Naive thymus-derived CD8-positive, alpha-beta T cell (primary cell): ENCODE measurements around the gene CXCL17. TPM values are rescaled to one million over a fixed set of nuclear protein-coding genes. Genes with fewer than 3 reads are reported as not detected.
"Not testable (repeated sequence)": the region's sequence is repeated elsewhere in the genome, so short reads cannot be mapped to it uniquely, and the experiment has no call there.

Experiments used
- ATAC-seq, 2 donors: fragments of 150-1000 bp; cut with Tn5 transposase in 1 of 2; sonication (Bioruptor Pico), chemical (Tn5 transposase) in 1 of 2; 1 replicate in 1 of 2; 2 replicates in 1 of 2; pipeline ENCODE4 v1.10.0; 2021; ENCODE audit warnings: mild to moderate bottlenecking in 2 of 2, moderate library complexity in 2 of 2
- POLR2A ChIA-PET: fragments of 350-600 bp; sonication (Branson Sonifier 250); formaldehyde crosslinking; loops from one replicate; lab custom pipeline; 2021; ENCODE audit warnings: antibody characterized with exemption; lab: Charles Lee
- DNase-seq, 10 donors: peaks; one replicate each; pipeline versions ENCODE4 v3.0.0 to v3.0.0-alpha.2; 2020 to 2022
- H3K27ac Mint-ChIP-seq, 10 donors: one replicate each; pipeline ENCODE4 v1.8.0; 2020 to 2022; ENCODE audit warnings: mild to moderate bottlenecking in 10 of 10, mixed read lengths in 10 of 10, moderate library complexity in 4 of 10, inconsistent platforms in 1 of 10
- H3K27me3 Mint-ChIP-seq, 5 donors: one replicate each; pipeline ENCODE4 v1.8.0; 2021 to 2022; ENCODE audit warnings: mixed read lengths in 5 of 5
- H3K36me3 Mint-ChIP-seq, 3 donors: one replicate each; pipeline ENCODE4 v1.8.0; 2020 to 2022; ENCODE audit warnings: mixed read lengths in 3 of 3, mild to moderate bottlenecking in 2 of 3, inconsistent platforms in 1 of 3
- H3K4me1 Mint-ChIP-seq, 4 donors: one replicate each; pipeline ENCODE4 v1.8.0; 2021 to 2022; ENCODE audit warnings: mixed read lengths in 4 of 4
- H3K4me3 Mint-ChIP-seq, 10 donors: one replicate each; pipeline ENCODE4 v1.8.0; 2020 to 2022; ENCODE audit warnings: mild to moderate bottlenecking in 10 of 10, mixed read lengths in 10 of 10, moderate library complexity in 6 of 10, inconsistent platforms in 1 of 10
- H3K9me3 Mint-ChIP-seq, 9 donors: one replicate each; pipeline ENCODE4 v1.8.0; 2020 to 2022; ENCODE audit warnings: mixed read lengths in 9 of 9, mild to moderate bottlenecking in 3 of 9, inconsistent platforms in 1 of 9, moderate library complexity in 1 of 9
- polyA plus RNA-seq, 3 donors: library from polyadenylated mRNA; unstranded; fragments of 300-500 nt; fragmentation: Illumina TruSeq; gene quantifications; one replicate each; pipeline ENCODE4 v1.2.3, GENCODE V29; 2021
- total RNA-seq, 8 experiments: library from RNA in 2 of 8; stranded (reverse) in 2 of 8; gene quantifications; one replicate each; pipeline ENCODE4 v1.2.3 and lab custom pipeline; 2021 to 2026

CXCL17 gene
- total and polyA plus RNA-seq, 5 experiments from 2014 or later, result not detected

DNA sequence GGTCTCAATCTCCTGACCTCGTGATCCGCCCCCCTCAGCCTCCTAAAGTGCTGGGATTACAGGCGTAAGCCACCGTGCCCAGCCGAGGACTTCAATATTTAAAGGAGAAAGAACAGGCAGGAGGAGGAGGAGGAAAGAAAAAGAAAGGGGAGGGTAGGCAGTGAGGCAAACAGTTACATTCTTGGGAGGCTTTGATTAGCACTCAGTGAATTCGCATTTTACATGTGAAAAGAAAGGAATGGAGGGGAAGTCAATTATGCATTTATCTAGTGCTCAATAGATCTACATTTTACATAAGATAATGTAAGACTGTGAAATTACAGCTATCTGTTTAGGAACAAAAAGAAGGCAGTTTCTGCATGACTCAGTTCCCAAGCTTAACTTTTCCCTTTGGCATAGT, 30.9 kb upstream of the CXCL17 start:
- no peak for DNase-seq
- Mint-ChIP-seq H3K27me3 (peaks cover 0 to 9% (median 0%) of the 10 kb centered on the region in 5 donors), H3K36me3 (no peaks in the 10 kb centered on the region), H3K4me1 (peaks cover 0 to 6% (median 3%) of the 10 kb centered on the region in 4 donors), H3K4me3 (no peak overlapping the region), H3K27ac (no peak overlapping the region), H3K9me3 (no peaks in the 10 kb centered on the region)
- POLR2A ChIA-PET, result no interaction called here
- no peak for ATAC-seq

DNA sequence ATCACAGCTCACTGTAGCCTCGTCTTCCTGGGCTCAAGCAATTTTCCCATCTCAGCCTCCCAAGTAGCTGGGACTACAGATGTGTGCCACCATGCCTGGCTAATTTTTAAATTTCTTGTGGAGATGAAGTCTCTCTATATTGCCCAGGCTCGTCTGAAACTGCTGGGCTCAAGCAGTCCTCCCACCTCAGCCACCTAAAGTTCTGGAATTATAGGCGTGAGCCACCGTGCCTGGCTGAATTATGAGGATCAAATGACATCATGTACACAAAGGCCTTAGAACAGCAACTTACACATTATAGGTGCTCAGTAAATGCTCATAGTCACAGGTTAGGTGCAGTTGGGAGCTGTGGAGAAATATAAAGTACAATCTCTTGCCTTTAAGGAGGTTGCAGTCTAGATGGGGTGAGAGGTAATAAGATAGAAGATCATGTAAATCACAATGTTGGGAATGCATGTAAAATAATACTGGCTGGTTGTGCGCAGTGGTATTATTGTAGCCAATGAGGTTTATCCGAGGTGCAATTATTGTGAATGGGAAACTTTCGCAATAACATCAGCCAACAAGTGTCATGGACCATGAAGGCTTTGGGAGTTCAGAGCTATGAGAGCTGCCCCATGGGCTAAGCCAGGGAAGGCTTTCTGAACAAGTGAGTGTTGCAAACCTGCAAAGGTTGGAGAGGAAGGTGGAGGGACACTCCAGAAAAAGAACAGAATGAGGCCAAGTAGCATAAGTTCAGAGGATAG, 29.8 kb upstream of the CXCL17 start:
- H3K9me3 Mint-ChIP-seq, result no peaks in the 10 kb centered on the region
- H3K4me3 Mint-ChIP-seq, result no peak overlapping the region
- H3K36me3 Mint-ChIP-seq, result no peaks in the 10 kb centered on the region
- POLR2A ChIA-PET, result no interaction called here
- peaks cover 0 to 9% (median 0%) of the 10 kb centered on the region in 5 donors for H3K27me3 Mint-ChIP-seq
- peak overlapping the region in 1 of 10 donors; percentile 38 for H3K27ac Mint-ChIP-seq
- DNase-seq (no peak), ATAC-seq (no peak)
- H3K4me1 Mint-ChIP-seq, result peaks cover 0 to 11% (median 3%) of the 10 kb centered on the region in 4 donors

DNA sequence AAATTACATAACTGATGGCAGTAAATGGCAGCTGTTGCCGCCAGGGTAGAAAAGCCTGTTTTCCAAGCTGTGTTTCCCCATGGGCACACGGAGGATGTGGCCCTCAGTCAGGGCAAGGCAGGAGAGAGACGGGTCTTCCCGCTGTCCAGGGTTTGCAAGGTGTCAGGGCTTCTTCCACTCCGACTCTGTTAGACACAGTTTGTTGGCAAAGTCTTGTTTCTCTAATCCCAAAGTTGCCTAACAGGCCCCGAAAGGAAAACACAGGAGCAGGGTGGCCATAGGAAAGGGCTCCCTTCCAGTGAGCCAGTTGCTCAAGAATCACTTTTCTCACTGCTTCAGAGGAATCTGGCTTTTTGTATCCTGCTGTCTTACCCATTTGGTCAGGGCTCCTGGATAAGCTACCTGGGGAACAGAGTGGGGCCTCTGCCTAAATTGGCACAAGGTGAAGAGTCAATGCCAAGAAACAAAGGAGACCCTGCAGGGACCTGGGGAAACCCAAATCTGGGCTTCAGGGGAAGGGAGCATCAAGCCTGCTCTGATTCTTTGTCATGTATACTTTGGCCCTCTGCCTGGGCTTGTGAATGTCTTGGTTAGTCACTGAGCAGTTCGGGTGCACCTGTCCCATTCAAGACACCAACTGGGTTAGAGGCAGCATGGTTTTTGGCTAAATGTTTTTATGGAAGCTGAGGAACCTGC, 29.0 kb upstream of the CXCL17 start:
- POLR2A ChIA-PET, result no interaction called here
- Mint-ChIP-seq H3K4me1 (peaks cover 6 to 17% (median 6%) of the 10 kb centered on the region in 4 donors), H3K9me3 (no peaks in the 10 kb centered on the region), H3K4me3 (no peak overlapping the region), H3K36me3 (no peaks in the 10 kb centered on the region), H3K27me3 (peaks cover 0 to 9% (median 2%) of the 10 kb centered on the region in 5 donors), H3K27ac (no peak overlapping the region)
- no peak for DNase-seq
- no peak for ATAC-seq

DNA sequence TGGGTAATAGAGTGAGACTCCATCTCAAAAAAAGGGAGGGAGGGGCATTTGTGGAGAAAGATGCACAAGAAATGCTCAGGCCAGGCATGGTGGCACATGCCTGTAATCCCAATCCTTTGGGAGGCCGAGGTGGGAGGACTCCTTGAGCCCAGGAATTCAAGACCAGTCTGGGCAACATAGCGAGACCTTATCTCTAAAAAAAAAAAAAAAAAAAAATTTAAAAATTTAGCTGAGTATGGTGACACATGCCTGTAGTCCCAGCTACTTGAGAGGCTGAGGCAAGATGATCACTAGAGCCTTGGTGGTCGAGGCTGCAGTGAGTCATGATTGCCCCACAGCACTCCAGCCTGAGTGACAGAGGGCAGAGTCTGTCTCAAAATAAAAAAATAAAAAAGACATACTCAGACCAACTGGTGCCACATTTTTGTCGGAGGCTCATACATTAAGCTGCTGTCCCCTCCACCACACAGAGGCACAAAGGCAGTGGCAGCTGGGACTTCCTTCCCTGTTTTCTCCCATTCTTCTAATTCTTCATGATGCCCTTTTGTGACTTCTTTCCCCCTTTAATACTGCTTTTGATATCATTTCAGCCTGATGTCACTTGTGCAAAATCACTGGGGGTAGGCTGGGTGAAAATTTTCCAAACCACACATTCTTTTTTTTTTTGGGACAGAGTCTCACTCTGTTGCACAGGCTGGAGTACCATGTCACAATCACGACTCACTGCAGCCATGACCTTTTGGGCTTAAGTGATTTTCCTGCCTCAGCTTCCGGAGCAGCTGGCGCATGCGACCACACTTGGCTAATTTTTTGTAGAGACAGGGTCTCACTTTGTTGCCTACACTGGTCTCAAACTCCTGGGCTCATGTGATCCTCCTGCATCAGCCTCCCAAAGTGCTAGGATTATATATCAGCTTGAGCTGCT, 26.8 kb upstream of the CXCL17 start:
- Mint-ChIP-seq H3K27me3 (peaks cover 0 to 9% (median 2%) of the 10 kb centered on the region in 5 donors), H3K27ac (no peak overlapping the region), H3K4me1 (peaks cover 6 to 35% (median 7%) of the 10 kb centered on the region in 4 donors), H3K36me3 (no peaks in the 10 kb centered on the region), H3K9me3 (no peaks in the 10 kb centered on the region), H3K4me3 (no peak overlapping the region)
- POLR2A ChIA-PET, result no interaction called here
- DNase-seq (no peak), ATAC-seq (no peak)

DNA sequence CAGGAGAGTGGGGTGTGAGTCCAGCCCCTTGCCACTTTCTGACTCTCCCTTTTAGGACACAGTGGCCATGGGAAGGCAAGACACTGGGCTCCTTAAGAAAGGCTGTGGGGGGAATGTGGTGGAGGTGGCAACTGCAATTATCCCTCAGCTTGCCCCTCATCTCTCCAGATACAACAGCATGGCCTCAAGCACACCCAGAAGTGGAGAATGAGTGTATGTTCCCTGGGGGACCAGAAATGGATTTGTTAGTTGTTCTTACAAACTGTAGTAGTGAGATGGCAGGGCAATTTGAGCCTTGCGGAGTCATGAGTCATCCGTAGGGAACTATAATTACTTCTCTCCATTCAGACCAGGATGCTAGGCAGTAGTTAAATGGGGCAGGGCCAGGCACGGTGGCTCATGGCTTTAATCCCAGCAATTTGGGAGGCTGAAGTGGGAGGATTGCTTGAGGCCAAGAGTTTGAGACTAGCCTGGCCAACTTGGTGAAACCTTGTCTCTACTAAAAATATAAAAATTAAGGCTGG, 25.6 kb upstream of the CXCL17 start:
- H3K36me3 Mint-ChIP-seq, result no peaks in the 10 kb centered on the region
- POLR2A ChIA-PET, result no interaction called here
- H3K27ac Mint-ChIP-seq, result peak overlapping the region in 2 of 10 donors; percentile 50 to 75
- H3K9me3 Mint-ChIP-seq, result no peaks in the 10 kb centered on the region
- H3K27me3 Mint-ChIP-seq, result peaks cover 0 to 9% (median 0%) of the 10 kb centered on the region in 5 donors
- no peak for DNase-seq
- H3K4me3 Mint-ChIP-seq, result no peak overlapping the region
- peaks cover 6 to 35% (median 7%) of the 10 kb centered on the region in 4 donors for H3K4me1 Mint-ChIP-seq
- no peak for ATAC-seq

DNA sequence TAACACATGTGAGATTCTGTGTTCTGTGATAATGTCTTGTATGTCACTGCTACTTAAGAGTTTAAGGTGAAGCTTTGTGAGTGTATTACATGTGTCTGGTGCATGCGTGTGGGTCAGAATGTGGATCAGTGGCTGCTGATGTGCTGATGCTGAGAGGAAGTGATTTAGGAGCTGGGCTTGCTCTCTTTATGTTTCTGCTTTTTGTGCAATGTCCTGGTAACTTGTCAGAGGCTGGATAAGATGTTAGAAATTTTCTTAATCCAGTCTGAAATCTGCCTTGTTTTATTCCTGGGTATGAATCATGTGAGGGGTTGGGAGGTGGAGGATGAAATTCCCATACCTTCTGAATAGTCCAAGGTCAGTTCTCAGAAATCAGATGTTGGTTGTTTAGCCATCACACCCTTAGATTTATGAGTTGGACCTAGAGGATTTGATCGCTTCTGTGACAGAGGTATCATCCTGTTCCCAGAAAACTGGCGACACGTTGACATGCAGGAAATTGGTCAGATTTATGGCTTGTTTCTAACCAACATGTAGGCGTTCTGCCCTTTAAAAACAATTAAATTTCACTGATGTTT, 24.5 kb upstream of the CXCL17 start:
- ATAC-seq, result no peak
- Mint-ChIP-seq H3K27ac (peak overlapping the region in 3 of 10 donors; percentile 26 to 56 (median 39)), H3K36me3 (no peaks in the 10 kb centered on the region), H3K4me3 (no peak overlapping the region), H3K4me1 (peaks cover 6 to 40% (median 7%) of the 10 kb centered on the region in 4 donors), H3K9me3 (no peaks in the 10 kb centered on the region), H3K27me3 (peaks cover 0 to 3% (median 0%) of the 10 kb centered on the region in 5 donors)
- POLR2A ChIA-PET, result no interaction called here
- no peak for DNase-seq

DNA sequence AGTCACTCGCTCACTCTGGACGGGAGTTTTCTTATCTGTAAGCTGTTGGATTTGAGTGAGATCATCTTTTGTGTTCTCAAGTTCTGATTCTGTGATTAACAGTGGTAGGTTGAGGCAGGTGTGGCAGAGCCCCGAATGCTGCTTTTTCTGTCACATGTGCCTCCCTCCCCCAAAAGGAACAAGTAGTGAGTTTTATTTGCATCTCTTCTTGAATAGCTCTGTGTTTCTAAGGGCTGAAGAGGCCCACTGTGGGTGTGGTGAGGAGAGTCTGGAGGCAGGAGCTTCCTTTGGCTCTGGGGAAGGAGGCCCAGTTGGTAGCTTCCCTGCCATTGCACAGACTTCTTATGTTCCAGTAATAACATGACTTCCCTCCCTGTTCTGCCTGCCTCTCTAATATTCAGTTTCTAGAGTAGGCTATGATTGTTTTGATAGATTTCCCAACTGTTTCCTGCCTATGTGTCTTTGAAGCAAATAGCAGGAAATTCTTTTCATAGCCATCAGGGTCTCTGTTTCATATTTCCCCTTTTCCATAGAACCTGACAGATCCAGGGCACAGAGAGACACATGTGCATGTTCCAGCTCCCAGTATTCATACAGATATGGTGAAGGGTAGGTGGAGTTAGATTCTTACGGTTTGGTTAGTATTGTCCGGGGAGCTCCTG, 23.9 kb upstream of the CXCL17 start:
- no peak overlapping the region for H3K4me3 Mint-ChIP-seq
- peaks cover 0 to 3% (median 0%) of the 10 kb centered on the region in 5 donors for H3K27me3 Mint-ChIP-seq
- peak overlapping the region in 3 of 10 donors; percentile 56 to 75 (median 61) for H3K27ac Mint-ChIP-seq
- DNase-seq (no peak), ATAC-seq (no peak)
- POLR2A ChIA-PET, result no interaction called here
- peaks cover 7 to 42% (median 8%) of the 10 kb centered on the region in 4 donors for H3K4me1 Mint-ChIP-seq
- no peaks in the 10 kb centered on the region for H3K9me3 Mint-ChIP-seq
- H3K36me3 Mint-ChIP-seq, result no peaks in the 10 kb centered on the region

DNA sequence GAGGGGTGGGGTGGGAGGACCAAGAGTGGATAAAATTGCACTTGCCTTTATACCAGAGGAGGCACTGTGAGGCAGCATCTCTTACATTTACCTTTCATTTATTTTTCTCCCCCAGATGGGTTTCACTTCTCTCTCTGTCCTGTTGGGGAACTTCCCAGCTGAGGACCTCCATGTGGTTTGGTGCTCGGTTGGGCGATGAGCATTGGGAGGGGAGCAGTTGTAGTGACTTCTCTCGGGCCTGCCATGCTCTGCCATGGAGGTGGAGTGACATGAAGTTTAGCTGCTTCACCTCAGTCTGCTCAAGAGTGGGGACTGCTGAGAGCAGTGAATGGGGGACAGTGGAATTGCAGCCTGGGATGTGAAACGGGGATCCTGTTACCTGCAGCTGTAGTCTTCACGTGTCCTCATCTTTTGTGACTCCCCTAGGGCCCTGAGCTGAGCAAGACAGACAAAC, 23.1 kb upstream of the CXCL17 start:
- peak in 1 of 10 donors; percentile 23 for DNase-seq
- Mint-ChIP-seq H3K27ac (peak overlapping the region in 3 of 10 donors; percentile 1 to 75 (median 56)), H3K4me3 (peak overlapping the region in 1 of 10 donors; percentile 6), H3K9me3 (no peaks in the 10 kb centered on the region), H3K27me3 (peaks cover 0 to 3% (median 0%) of the 10 kb centered on the region in 5 donors), H3K36me3 (no peaks in the 10 kb centered on the region), H3K4me1 (peaks cover 7 to 42% (median 8%) of the 10 kb centered on the region in 4 donors)
- POLR2A ChIA-PET, result interaction anchor here (0.9 kb wide), 1 partner anchor 63 kb away, joined by 3 read pairs; the partner anchor contains the start of gene CEACAM1
- ATAC-seq, result peak in 1 of 2 donors; percentile 65

DNA sequence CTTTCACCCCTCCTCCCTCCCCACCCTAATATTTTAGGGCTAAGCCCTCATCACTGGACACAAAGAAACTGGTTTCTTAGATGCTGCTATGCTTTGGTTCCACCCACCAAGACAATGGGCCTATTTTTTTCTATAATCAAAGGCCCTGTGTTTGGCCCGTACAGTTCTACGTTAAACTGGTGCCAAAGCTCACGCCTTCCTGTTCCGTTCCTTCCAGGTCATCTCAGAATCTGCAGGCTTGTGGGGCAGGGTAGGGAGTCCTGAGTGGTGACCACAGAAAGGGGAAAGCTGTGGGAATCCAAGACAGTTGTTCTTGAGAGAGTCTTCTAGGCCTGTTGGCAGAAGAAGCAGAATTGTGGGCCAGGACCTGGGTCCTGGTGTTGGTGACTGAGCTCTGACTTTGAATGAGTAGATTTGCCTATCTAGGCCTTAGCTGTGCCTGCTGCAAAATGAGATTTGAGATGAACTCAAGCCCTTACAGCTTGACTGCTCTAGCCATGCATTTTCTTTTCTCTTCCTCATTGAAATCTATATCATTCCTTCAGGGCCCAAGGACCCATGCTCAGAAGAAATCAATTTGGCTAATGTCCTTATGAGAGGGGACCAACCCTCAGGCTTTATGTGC, 19.1 kb upstream of the CXCL17 start:
- ATAC-seq (no peak), DNase-seq (no peak)
- Mint-ChIP-seq H3K27ac (peak overlapping the region in 2 of 10 donors; percentile 21 to 51), H3K4me1 (peaks cover 2 to 26% (median 3%) of the 10 kb centered on the region in 4 donors), H3K9me3 (no peaks in the 10 kb centered on the region), H3K36me3 (no peaks in the 10 kb centered on the region), H3K27me3 (peaks cover 0 to 2% (median 0%) of the 10 kb centered on the region in 5 donors), H3K4me3 (no peak overlapping the region)
- POLR2A ChIA-PET, result no interaction called here

DNA sequence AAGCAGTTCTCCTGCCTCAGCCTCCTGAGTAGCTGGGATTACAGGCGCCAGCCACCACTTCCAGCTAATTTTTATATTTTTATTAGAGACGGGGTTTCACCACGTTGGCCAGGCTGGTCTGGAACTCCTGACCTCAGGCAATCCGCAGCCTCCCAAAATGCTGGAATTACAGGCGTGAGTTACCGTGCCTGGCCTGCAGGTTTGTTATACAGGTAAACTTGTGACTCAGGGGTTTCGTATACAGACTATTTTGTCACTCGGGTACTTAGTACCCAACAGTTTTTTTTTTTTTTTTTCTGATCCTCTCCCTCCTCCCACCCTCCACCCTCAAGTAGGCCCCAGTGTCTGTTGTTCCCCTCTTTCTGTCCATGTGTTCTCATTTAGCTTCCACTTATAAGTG, 18.5 kb upstream of the CXCL17 start:
- H3K9me3 Mint-ChIP-seq, H3K4me3 Mint-ChIP-seq, H3K27ac Mint-ChIP-seq, H3K36me3 Mint-ChIP-seq, DNase-seq, ATAC-seq, POLR2A ChIA-PET, H3K27me3 Mint-ChIP-seq: not testable (repeated sequence)
- H3K4me1 Mint-ChIP-seq, result peaks cover 0 to 22% (median under 1%) of the 10 kb centered on the region in 4 donors

DNA sequence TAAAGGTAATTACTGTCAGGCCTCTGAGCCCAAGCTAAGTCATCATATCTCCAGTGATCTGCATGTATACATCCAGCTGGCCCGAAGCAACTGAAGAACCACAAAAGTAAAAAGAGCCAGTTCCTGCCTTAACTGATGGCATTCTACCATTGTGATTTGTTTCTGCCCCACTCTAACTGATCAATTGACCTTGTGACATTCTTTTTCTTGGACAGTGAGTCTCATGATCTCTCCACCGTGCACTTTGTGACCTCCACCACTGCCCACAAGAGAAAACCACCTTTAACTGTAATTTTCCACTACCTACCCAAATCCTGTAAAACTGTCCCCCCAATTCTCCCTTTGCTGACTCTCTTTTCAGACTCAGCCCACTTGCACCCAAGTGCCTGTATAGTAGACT, 17.2 kb upstream of the CXCL17 start:
- POLR2A ChIA-PET, result no interaction called here
- Mint-ChIP-seq H3K36me3 (no peaks in the 10 kb centered on the region), H3K4me3 (no peak overlapping the region), H3K4me1 (peaks cover 0 to 18% (median under 1%) of the 10 kb centered on the region in 4 donors), H3K9me3 (no peaks in the 10 kb centered on the region), H3K27me3 (peaks cover 0 to 5% (median 0%) of the 10 kb centered on the region in 5 donors), H3K27ac (peak overlapping the region in 1 of 10 donors; percentile 0)
- ATAC-seq, result no peak
- DNase-seq, result no peak
